ENCODE results near the gene EID2B. TPM values are rescaled to one million over a fixed set of nuclear protein-coding genes. Genes with fewer than 3 reads are reported as not detected.

EID2B gene, protein sequence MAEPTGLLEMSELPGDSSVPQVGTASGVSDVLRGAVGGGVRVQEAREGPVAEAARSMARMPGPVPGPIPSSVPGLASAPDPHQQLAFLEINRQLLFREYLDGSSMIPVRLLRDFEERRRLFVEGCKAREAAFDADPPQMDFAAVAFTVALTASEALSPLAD
- total RNA-seq (2021; fragmentation: NEBNext Ultra II Directional; extraction: Animal tissue kit (Norgen Biotek cat#: 25700)) (2.4 and 3.4 TPM in 2 replicates), polyA plus RNA-seq (2011; rRNA removed) (2.1 and 11.3 TPM in 2 replicates), polyA minus RNA-seq (2011; rRNA and poly(A)+ RNA removed) (0.93 and 2.3 TPM in 2 replicates)
- 3.4 TPM for polyA plus RNA-seq (2011; cell fraction: cytosol; rRNA removed)
- 2.6 TPM for polyA plus RNA-seq (2011; cell fraction: nucleus; rRNA removed)
- 1.5 to 2.6 TPM (median 1.8 TPM) in 4 replicates for polyA plus RNA-seq (2012, experiment 1 of 2)
- 1.3 TPM for polyA plus RNA-seq (2012, experiment 2 of 2)
- polyA plus RNA-seq (2013, experiment 1 of 2): 3.8 TPM
- polyA plus RNA-seq (2013, experiment 2 of 2): 3.0 TPM
- polyA minus RNA-seq (2011; cell fraction: cytosol; rRNA and poly(A)+ RNA removed): 0.95 TPM
- 1.5 TPM for polyA minus RNA-seq (2011; cell fraction: nucleus; rRNA and poly(A)+ RNA removed)
- long read RNA-seq, experiment 1, partial matches to known transcripts: 0 of 2 reads
- long read RNA-seq, experiment 1, other reads (novel, unspliced or antisense): 0 of 2 reads
- long read RNA-seq, experiment 2: 0 reads

DNA sequence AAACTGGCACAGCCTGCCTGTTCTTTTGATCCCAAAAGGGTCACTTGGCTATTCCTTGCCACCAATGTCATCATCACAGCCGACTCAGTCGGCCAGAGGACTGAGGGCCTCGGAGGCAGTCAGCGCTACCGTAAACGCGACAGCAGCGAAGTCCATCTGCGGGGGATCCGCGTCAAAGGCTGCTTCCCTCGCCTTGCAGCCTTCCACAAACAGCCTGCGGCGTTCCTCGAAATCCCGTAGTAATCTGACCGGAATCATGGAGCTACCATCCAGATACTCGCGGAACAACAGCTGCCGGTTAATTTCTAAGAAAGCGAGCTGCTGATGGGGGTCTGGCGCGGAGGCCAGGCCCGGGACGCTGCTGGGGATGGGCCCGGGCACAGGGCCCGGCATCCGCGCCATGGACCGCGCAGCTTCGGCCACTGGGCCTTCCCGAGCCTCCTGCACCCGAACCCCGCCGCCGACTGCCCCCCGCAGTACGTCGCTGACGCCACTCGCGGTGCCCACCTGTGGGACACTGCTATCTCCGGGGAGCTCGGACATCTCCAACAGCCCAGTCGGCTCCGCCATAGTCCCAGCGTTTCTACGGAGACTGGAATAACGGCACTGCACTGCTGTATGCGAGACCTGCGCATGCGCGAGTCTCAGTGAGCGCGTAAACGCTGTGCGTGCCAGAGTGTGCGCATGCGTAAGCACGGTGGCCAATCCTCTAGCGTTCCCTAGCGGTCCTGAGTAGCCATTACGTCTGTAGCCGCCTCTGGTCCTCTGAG lies at the start of gene EID2B:
EID2B (minus strand) TSS at position 620 of the 770 bp plus-strand sequence; CDS start at position 570, 50 bp downstream.
- peak; percentile 94 to 96 for DNase-seq (ENCODE audit: low read depth in 1 of 2, low spot score in 2 of 2)
- no peak within 1 kb of the TSS for H2BK20ac ChIP-seq (ENCODE audit: low read length)
- peak; percentile 74 for TF ChIP-seq ASH2L (IDR thresholded peaks at IDR 0.05; ENCODE audit: low read length)
- no peak for TF ChIP-seq CEBPB (IDR thresholded peaks at IDR 0.05; ENCODE audit: low read depth, low read length)
- no peak for TF ChIP-seq EGR1 (IDR thresholded peaks at IDR 0.05; ENCODE audit: borderline replicate concordance, low read depth, low read length)
- TF ChIP-seq TAF7 (optimal IDR thresholded peaks at IDR 0.05; ENCODE audit: borderline replicate concordance, low read depth, low read length): no peak
- TF ChIP-seq GTF2F1 (IDR thresholded peaks at IDR 0.05; ENCODE audit: borderline replicate concordance, low read depth, low read length): peak; percentile 51; the same call in 1 of the 2 replicates
- TF ChIP-seq POLR2A (IDR thresholded peaks at IDR 0.05; ENCODE audit: control extremely low read depth in 1 of 2, low read depth in 2 of 2, low read length in 2 of 2): peak in 1 of 2 experiments; percentile 51; a peak in 1 of 3 replicates
- no peak for TF ChIP-seq BACH1 (IDR thresholded peaks at IDR 0.05; ENCODE audit: low read length)
- no peak for TF ChIP-seq FOSL1 (IDR thresholded peaks at IDR 0.05; ENCODE audit: insufficient read depth, low read depth, low read length)
- TF ChIP-seq CREB1 (IDR thresholded peaks at IDR 0.05): peak; percentile 57; the same call in 1 of the 2 replicates
- no peak for TF ChIP-seq JUN (IDR thresholded peaks at IDR 0.05; ENCODE audit: low read depth, low read length)

More for the DNA sequence above, at the start of gene EID2B:
- POLR2A ChIA-PET (ENCODE audit: partially characterized antibody): interaction anchor here (0.7 to 1.8 kb wide), 17 partner anchors 9 to 302 kb away, joined by 3 to 8 read pairs (median 5); partner anchors contain the start of genes DLL3, DYRK1B, MED29 and PAF1
- Histone ChIP-seq H2BK12ac (ENCODE audit: low read depth, low read length) (no peak within 1 kb of the TSS), H3K56ac (replicated peaks; ENCODE audit: insufficient read length, low read depth, low read length) (no peak within 1 kb of the TSS), H3K27me3 (replicated peaks in 1 of 4; ENCODE audit: control insufficient read depth in 3 of 4, extremely low read depth in 1 of 4, insufficient read depth in 3 of 4, low read length in 3 of 4) (peaks cover 0 to 3% (median 0%) of the 10 kb centered on the region in 4 experiments; a peak in 1 of 7 replicates), H2AK5ac (ENCODE audit: low read depth, low read length) (no peak within 1 kb of the TSS), H3K79me1 (ENCODE audit: low read depth, low read length) (no peaks in the 10 kb centered on the region), H4K5ac (ENCODE audit: insufficient read length, low read depth, low read length) (peak within 1 kb of the TSS; percentile 32), H4K20me1 (replicated peaks in 1 of 2; ENCODE audit: control insufficient read depth in 1 of 2, insufficient read depth in 2 of 2, low read length in 2 of 2) (peaks cover 0 to 4% of the 10 kb centered on the region in 2 experiments), H3K27ac (ENCODE audit: low read depth, low read length) (no peak within 1 kb of the TSS), H3K4me2 (ENCODE audit: insufficient read depth in 1 of 2, low read depth in 2 of 2, low read length in 2 of 2) (peak within 1 kb of the TSS; percentile 68 to 96), H3K36me3 (ENCODE audit: control insufficient read depth in 2 of 4, insufficient read depth in 4 of 4, low read length in 3 of 4) (no peaks in the 10 kb centered on the region), H3K18ac (ENCODE audit: extremely low read depth, low read length) (no peak within 1 kb of the TSS), H2BK15ac (ENCODE audit: low read length) (no peak within 1 kb of the TSS), H3K79me2 (ENCODE audit: control insufficient read depth in 1 of 2, insufficient read depth in 2 of 2, low read length in 2 of 2) (peaks cover 0 to 4% of the 10 kb centered on the region in 2 experiments; a peak in 1 of 4 replicates), H4K91ac (replicated peaks; ENCODE audit: insufficient read length, low read length) (peak within 1 kb of the TSS; percentile 73), H2BK120ac (replicated peaks; ENCODE audit: low read depth, low read length) (no peak within 1 kb of the TSS), H3K4me1 (replicated peaks in 1 of 4; ENCODE audit: control insufficient read depth in 3 of 4, insufficient read depth in 4 of 4, low read length in 3 of 4) (no peaks in the 10 kb centered on the region), H4K8ac (ENCODE audit: extremely low read depth, insufficient read depth, low read length) (peak within 1 kb of the TSS; percentile 69), H3K23me2 (ENCODE audit: low read depth, low read length) (peaks cover 4% of the 10 kb centered on the region), H2AFZ (ENCODE audit: low read length) (peak within 1 kb of the TSS; percentile 10; the same call in 1 of the 2 replicates), H3K23ac (ENCODE audit: insufficient read length) (no peak within 1 kb of the TSS), H3K4me3 (ENCODE audit: extremely low read depth in 1 of 4, insufficient read depth in 2 of 4, low read depth in 3 of 4, low read length in 4 of 4) (peak within 1 kb of the TSS; percentile 55 to 93 (median 78)), H3K9me3 (ENCODE audit: insufficient read depth in 2 of 2, low read depth in 1 of 2, low read length in 1 of 2) (peaks cover 0 to 4% of the 10 kb centered on the region in 2 experiments; a peak in 1 of 4 replicates), H2BK5ac (ENCODE audit: low read depth, low read length) (no peak within 1 kb of the TSS), H3K4ac (replicated peaks; ENCODE audit: insufficient read length, low read depth, low read length) (peak within 1 kb of the TSS; percentile 89), H3K14ac (ENCODE audit: insufficient read length) (no peak within 1 kb of the TSS), H3K9ac (replicated peaks in 1 of 4; ENCODE audit: extremely low read depth in 1 of 4, low read depth in 3 of 4, low read length in 3 of 4) (peak within 1 kb of the TSS; percentile 62 to 73 (median 66))
- 1% methylated on average over 65 of the region's 65 CpGs; no CpG with 5 or more reads in 1 of the 2 experiments for WGBS, 2 experiments (ENCODE audit: extremely low coverage in 1 of 2, insufficient coverage in 1 of 2, insufficient read length in 1 of 2, insufficient replicate concordance in 2 of 2, low coverage in 1 of 2, low lambda C conversion rate in 2 of 2, missing lambda C conversion rate in 1 of 2)
- peak; percentile 55 for FAIRE-seq
- CTCF ChIA-PET (ENCODE audit: partially characterized antibody): interaction anchor here (0.6 to 10.6 kb wide), 24 partner anchors 8 to 240 kb away, joined by 3 to 101 read pairs (median 4); partner anchors contain the start of genes DLL3, EID2 and SELENOV
